GM21390 (cell line): ENCODE measurements around the gene ZBTB18.
A peak's percentile ranks its signal among the peaks of the same experiment; 100 is the strongest.

Source experiments
- ATAC-seq: cut with Tn5 transposase; IDR thresholded peaks from one replicate; pipeline ENCODE4 v1.9.1; 2021; ENCODE audit not compliant: unreplicated experiment

The ZBTB18 gene

DNA sequence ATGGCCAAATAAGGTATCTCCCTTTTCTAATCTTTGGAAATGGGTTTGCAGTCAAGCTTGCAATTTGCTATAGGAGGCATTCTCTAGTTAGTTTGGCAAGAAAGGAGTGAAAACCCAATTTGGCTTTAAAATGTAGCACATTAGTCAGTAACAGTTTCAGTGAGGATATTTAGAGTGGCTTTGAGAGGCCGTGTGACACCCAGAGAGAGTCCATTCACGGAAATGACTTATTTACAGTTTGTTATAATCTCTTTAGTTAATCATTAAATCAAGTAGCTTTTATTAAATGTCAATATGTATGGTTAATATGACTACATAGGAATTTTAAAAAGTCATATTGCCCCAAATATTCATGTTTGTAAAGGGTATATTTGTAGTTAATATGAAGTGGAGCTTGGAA lies 9.6 kb downstream of the ZBTB18 start:
- ATAC-seq = no peak

DNA sequence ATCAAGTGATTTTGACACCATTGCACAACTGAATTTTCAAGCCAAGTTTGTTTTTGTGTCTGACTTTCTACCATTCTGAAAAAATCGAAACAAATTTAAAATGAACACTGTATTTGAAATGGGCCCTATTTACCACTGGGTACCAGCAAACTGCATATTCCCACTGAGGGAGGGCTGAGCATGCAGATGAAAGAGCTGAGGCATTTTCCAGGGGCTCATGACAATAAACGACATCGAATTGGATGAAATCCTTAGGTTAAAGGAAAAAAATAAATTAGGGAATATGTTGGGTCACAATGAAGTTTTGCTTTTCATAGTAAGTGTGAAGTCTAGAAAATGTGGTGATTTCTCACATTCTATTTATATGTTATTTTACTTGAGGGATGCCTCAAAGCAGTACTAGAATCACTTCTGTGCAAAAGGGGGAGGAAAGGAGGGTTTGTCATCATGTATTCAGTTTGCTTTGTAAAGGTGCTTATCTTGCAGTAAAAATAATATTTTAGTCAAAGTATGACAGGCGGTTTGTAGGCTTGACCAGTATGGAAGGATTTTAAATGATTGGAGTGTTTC lies 11.2 kb downstream of the ZBTB18 start:
- ATAC-seq = no peak

GRCh38 chr1:244063498-244063897 lies 12.4 kb downstream of the ZBTB18 start:
- no peak for ATAC-seq

- no peak for ATAC-seq
These were observed 13.5 kb downstream of the ZBTB18 start for GRCh38 chr1:244064621-244065020.

GRCh38 chr1:244065063-244065793 lies 14.1 kb downstream of the ZBTB18 start:
- ATAC-seq = no peak

- no peak for ATAC-seq
These were observed 14.9 kb downstream of the ZBTB18 start for GRCh38 chr1:244065960-244066388.

- ATAC-seq = no peak
These were observed 16.1 kb downstream of the ZBTB18 start for GRCh38 chr1:244066954-244067716.

- ATAC-seq = no peak
These were observed 16.8 kb downstream of the ZBTB18 start for GRCh38 chr1:244067893-244068292.

DNA sequence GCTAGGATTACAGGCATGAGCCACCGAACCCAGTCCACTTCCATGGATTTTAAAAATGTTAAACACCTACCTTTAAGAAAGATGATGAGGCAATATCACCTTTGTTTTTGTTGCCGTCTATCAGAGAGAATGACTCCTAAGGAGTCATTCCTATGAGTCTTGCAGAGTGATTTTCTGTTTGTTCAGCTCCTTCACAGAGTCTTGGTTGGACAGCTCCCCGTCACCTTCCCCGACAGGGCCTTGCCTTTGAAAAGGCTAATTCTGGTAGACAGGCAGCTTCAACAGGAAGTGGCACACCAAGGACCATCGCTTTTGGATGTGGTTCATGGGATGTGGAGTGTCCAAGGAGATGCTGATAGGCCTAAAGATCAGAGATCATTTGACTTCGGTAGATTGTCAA lies 17.5 kb downstream of the ZBTB18 start:
- no peak for ATAC-seq

GRCh38 chr1:244069326-244069898 lies 18.3 kb downstream of the ZBTB18 start:
- no peak for ATAC-seq

DNA sequence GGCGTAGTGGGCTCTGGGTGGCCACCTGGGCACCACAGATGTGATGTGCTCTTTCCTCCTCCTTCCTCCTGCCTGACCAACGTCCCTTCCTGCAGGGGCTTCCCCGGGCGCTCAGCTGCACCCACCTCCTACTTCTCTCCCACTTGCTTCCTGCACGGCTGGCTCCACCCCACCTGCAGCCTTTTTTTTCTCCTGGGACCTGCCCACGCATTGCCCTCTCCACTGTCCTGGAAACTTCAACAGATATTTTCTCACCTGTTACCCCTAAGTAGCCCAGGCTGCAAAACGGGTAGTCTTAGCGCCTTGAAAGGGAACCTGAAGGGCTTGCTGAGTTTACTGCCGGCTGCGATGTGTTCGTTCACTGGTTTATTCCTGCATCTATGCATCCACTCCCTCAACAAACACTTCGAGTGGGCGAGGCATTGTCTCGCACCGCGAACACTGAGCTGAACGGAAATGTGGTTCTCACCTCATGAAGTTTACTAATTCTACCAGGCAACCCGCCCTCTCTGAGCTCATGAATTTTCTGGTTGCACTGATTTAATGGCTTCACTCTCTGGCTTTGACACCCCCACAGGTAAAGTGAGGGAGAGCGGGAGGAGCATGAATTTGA lies 23.6 kb downstream of the ZBTB18 start:
- peak; percentile 62 for ATAC-seq

- ATAC-seq = peak; percentile 38
These were observed 24.2 kb downstream of the ZBTB18 start for GRCh38 chr1:244075247-244075722.

GRCh38 chr1:244076740-244077139 lies 25.7 kb downstream of the ZBTB18 start:
- ATAC-seq = no peak

DNA sequence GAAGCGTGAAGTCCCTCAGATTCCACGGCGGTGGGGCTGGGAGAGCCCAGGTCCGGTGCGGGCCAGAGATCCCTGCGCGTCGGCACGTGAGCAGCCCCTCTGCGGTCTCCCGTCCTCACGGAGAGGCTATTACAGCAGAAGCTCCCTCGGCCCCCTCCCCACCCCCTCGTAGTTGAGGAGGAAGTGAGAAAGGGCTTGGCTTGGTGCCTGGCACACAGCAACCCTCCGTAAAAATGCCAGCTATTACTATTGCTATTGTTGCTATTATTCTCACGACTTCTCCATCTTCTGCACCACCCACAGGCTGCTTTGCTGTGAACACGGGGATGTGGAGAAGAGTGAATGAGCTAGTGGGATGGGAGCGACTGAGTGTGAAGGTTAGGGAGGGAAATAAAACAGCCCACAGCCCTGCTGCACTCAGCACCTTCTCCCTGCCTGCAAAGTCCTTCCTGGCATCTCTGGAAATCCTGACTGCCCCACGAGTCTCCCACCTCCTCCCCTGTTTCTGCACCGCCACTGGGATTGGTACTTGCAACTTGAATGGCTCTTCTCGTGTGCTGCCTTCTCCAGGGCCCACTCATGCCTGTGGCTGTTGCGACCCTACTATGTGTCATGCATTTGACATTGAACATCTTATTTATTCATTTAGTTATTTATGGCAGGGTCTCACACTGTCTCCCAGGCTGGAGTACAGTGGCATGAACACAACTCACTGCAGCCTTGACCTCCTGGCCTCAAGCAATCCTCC lies 26.6 kb downstream of the ZBTB18 start:
- no peak for ATAC-seq

DNA sequence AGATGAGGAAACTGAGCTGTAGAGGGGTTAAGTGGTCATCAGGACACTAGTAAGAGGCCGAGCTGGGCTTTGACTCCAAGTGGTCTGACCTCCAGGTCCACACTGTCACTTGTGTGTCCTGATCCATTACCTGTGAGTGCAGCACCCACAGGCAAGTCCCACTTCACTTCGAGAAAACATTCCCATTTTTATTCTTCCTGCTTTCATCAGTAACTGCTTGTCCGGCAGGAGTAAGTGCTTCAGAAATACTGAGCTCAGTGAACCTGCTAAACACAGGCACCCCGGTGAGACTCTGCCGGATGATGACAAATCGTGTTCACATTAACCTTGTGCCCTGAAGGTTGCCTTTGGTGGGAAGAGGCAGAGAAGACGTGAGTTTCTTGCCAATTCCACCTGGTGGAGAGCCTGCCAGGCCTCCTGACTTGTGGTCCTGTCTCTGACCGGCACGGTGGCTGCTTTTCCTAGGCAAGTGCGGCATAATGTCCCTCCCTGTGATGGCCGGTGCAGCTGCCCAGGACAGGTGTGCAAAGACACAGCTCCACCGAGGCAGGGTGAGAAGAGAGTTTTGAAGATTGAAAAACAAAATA lies 29.4 kb downstream of the ZBTB18 start:
- no peak for ATAC-seq

DNA sequence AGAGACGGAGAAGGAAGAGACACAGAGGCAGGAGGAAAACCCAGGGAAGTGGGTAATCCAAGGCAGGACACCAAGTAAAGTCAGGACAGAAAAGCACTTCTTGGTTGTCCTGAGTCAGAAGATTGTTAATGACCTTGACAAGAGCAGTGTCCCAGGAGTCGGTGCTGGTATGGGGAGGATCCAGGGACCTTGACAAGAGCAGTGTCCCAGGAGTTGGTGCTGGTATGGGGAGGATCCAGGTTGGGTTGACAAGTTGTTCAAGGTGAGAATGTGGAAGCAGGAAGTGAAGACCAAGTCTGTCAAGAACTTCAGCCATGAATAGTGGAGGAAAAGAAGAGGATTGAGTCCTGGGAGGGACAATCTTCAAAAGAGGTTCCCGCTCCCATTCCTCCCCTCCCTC lies 31.9 kb downstream of the ZBTB18 start:
- ATAC-seq = no peak

- ATAC-seq = no peak
These were observed 32.4 kb downstream of the ZBTB18 start for GRCh38 chr1:244083383-244083943.

DNA sequence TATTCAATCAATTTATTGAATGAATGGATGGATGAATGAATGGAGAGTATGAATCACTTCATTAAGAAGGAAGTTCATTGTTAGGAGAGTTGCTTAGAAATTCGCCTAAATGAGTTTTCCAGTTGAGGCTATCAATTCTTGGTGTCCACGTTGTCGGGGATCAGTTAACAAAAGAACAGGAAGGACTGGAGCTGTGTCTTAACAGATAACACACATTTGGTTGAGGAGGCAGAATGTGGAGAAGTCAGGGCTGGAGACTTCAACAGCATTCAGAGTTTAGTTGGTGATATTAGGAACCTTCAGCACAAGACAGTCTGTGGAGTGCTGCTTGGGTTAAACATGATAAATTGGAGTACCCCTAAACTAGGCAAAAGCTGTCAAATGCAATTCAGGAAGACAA lies 33.7 kb downstream of the ZBTB18 start:
- no peak for ATAC-seq

DNA sequence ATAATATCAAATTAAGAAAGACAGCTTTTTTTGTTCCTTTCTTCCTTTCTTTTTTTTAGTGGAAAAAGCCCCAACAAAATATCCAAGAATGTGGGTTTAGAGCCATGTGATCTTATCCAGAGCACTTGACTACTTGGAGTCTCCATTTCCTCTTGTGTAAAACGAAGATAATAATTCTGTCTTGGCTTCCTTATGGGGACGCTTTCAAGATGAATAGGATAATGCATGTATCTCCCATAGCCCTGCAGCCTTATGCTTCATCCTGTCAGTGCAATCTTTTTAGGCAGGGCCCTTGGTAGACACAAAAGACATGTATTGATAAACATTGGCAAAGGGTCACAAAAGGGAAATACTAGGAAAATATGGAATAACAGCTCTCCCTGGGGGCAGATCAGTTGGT lies 34.8 kb downstream of the ZBTB18 start:
- no peak for ATAC-seq
